Measurements from ENCODE around the gene GRM7. TPM values are rescaled to one million over a fixed set of nuclear protein-coding genes. Genes with fewer than 3 reads are reported as not detected.

GRM7 gene
- total RNA-seq, 1 experiment from 2014 or later: not detected

GRCh38 chr3:7630351-7630911 is 769.5 kb downstream of the GRM7 start:
- Histone ChIP-seq H3K4me1 (ENCODE audit: insufficient read depth, low read length) (no peaks in the 10 kb centered on the region), H3K27ac (ENCODE audit: low read length) (no peak overlapping the region), H2AFZ (ENCODE audit: low read length) (no peak overlapping the region), H3K27me3 (ENCODE audit: low read length) (no peaks in the 10 kb centered on the region), H3K9me3 (ENCODE audit: low read length) (peaks cover 16% of the 10 kb centered on the region; the same call in 1 of the 2 replicates), H3K79me2 (ENCODE audit: low read length) (no peaks in the 10 kb centered on the region), H3F3A (ENCODE audit: low read length, unreplicated experiment) (no peaks in the 10 kb centered on the region), H4K20me1 (ENCODE audit: low read length) (no peaks in the 10 kb centered on the region), H3K4me3 (ENCODE audit: low read length) (no peak overlapping the region), H3K9me2 (replicated peaks; ENCODE audit: low read length) (no peaks in the 10 kb centered on the region), H3K9ac (ENCODE audit: low read length) (no peak overlapping the region), H3K36me3 (ENCODE audit: low read depth, low read length) (no peaks in the 10 kb centered on the region), H3K4me2 (ENCODE audit: low read length) (no peak overlapping the region)
- POLR2A ChIA-PET (ENCODE audit: unreplicated experiment): no interaction called here
- ATAC-seq (no peak), DNase-seq (no peak)
- BruUV-seq (replicated peaks): no TSS peak
- TF ChIP-seq CTCF (conservative IDR thresholded peaks at IDR 0.05; ENCODE audit: low read depth, low read length): no peak
- no peak for TF ChIP-seq EZH2 (IDR thresholded peaks at IDR 0.05; ENCODE audit: low read length, unreplicated experiment)
- no peak for TF ChIP-seq EZH2phosphoT487 (IDR thresholded peaks at IDR 0.05; ENCODE audit: borderline replicate concordance, low read length)
- intact Hi-C loops (cut with micrococcal nuclease): no loop called here
- CTCF ChIA-PET: no interaction called here

GRCh38 chr3:7630925-7631324 is 770.0 kb downstream of the GRM7 start:
- Histone ChIP-seq H4K20me1 (ENCODE audit: low read length) (no peaks in the 10 kb centered on the region), H3K4me3 (ENCODE audit: low read length) (no peak overlapping the region), H3K9ac (ENCODE audit: low read length) (no peak overlapping the region), H3K4me2 (ENCODE audit: low read length) (no peak overlapping the region), H3K9me2 (replicated peaks; ENCODE audit: low read length) (no peaks in the 10 kb centered on the region), H3K4me1 (ENCODE audit: insufficient read depth, low read length) (no peaks in the 10 kb centered on the region), H3K9me3 (ENCODE audit: low read length) (peaks cover 14% of the 10 kb centered on the region; the same call in 1 of the 2 replicates), H3K36me3 (ENCODE audit: low read depth, low read length) (no peaks in the 10 kb centered on the region), H3K27me3 (ENCODE audit: low read length) (no peaks in the 10 kb centered on the region), H3K27ac (ENCODE audit: low read length) (no peak overlapping the region), H3F3A (ENCODE audit: low read length, unreplicated experiment) (no peaks in the 10 kb centered on the region), H2AFZ (ENCODE audit: low read length) (no peak overlapping the region), H3K79me2 (ENCODE audit: low read length) (no peaks in the 10 kb centered on the region)
- CTCF ChIA-PET: no interaction called here
- TF ChIP-seq CTCF (conservative IDR thresholded peaks at IDR 0.05; ENCODE audit: low read depth, low read length) (no peak), EZH2 (IDR thresholded peaks at IDR 0.05; ENCODE audit: low read length, unreplicated experiment) (no peak), EZH2phosphoT487 (IDR thresholded peaks at IDR 0.05; ENCODE audit: borderline replicate concordance, low read length) (no peak)
- intact Hi-C loops (cut with micrococcal nuclease): no loop called here
- ATAC-seq (no peak), DNase-seq (no peak)
- BruUV-seq (replicated peaks): no TSS peak
- POLR2A ChIA-PET (ENCODE audit: unreplicated experiment): no interaction called here

- BruUV-seq (replicated peaks): no TSS peak
- CTCF ChIA-PET: no interaction called here
These were observed 771.4 kb downstream of the GRM7 start for GRCh38 chr3:7632305-7632704.

More at GRCh38 chr3:7632305-7632704, 771.4 kb downstream of the GRM7 start:
- peaks cover 12% of the 10 kb centered on the region; the same call in 1 of the 2 replicates for H3K9me3 ChIP-seq (ENCODE audit: low read length)
- H4K20me1 ChIP-seq (ENCODE audit: low read length): no peaks in the 10 kb centered on the region
- H3K4me1 ChIP-seq (ENCODE audit: insufficient read depth, low read length): no peaks in the 10 kb centered on the region
- H3F3A ChIP-seq (ENCODE audit: low read length, unreplicated experiment): no peaks in the 10 kb centered on the region
- H3K9me2 ChIP-seq (replicated peaks; ENCODE audit: low read length): no peaks in the 10 kb centered on the region
- H3K9ac ChIP-seq (ENCODE audit: low read length): no peak overlapping the region
- H2AFZ ChIP-seq (ENCODE audit: low read length): no peak overlapping the region
- ATAC-seq (no peak), DNase-seq (no peak)
- no peaks in the 10 kb centered on the region for H3K36me3 ChIP-seq (ENCODE audit: low read depth, low read length)
- intact Hi-C loops (cut with micrococcal nuclease): no loop called here
- H3K4me2 ChIP-seq (ENCODE audit: low read length): no peak overlapping the region
- H3K27ac ChIP-seq (ENCODE audit: low read length): no peak overlapping the region
- H3K79me2 ChIP-seq (ENCODE audit: low read length): no peaks in the 10 kb centered on the region
- H3K27me3 ChIP-seq (ENCODE audit: low read length): no peaks in the 10 kb centered on the region
- no peak overlapping the region for H3K4me3 ChIP-seq (ENCODE audit: low read length)
- POLR2A ChIA-PET (ENCODE audit: unreplicated experiment): no interaction called here
- TF ChIP-seq EZH2 (IDR thresholded peaks at IDR 0.05; ENCODE audit: low read length, unreplicated experiment) (no peak), EZH2phosphoT487 (IDR thresholded peaks at IDR 0.05; ENCODE audit: borderline replicate concordance, low read length) (no peak), CTCF (conservative IDR thresholded peaks at IDR 0.05; ENCODE audit: low read depth, low read length) (no peak)

Data from PC-3 (cell line).